Measurements from ENCODE around the gene LDB1.

GRCh38 chr10:102096449-102096848 lies 23.7 kb downstream of the LDB1 start:
- TF ChIP-seq, protein P1, sequence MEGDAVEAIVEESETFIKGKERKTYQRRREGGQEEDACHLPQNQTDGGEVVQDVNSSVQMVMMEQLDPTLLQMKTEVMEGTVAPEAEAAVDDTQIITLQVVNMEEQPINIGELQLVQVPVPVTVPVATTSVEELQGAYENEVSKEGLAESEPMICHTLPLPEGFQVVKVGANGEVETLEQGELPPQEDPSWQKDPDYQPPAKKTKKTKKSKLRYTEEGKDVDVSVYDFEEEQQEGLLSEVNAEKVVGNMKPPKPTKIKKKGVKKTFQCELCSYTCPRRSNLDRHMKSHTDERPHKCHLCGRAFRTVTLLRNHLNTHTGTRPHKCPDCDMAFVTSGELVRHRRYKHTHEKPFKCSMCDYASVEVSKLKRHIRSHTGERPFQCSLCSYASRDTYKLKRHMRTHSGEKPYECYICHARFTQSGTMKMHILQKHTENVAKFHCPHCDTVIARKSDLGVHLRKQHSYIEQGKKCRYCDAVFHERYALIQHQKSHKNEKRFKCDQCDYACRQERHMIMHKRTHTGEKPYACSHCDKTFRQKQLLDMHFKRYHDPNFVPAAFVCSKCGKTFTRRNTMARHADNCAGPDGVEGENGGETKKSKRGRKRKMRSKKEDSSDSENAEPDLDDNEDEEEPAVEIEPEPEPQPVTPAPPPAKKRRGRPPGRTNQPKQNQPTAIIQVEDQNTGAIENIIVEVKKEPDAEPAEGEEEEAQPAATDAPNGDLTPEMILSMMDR (conservative IDR thresholded peaks at IDR 0.05; ENCODE audit: low read length) = no peak
- no peak for TF ChIP-seq EZH2phosphoT487 (IDR thresholded peaks at IDR 0.05; ENCODE audit: borderline replicate concordance, low read depth, low read length)

Data from OCI-LY7 (cell line).